SK-N-MC (cell line): ENCODE measurements around the gene ITGA11.

Experiments used
- EZH2 ChIP-seq: fragments of 200-600 bp; sonication (generic); IDR thresholded peaks from one replicate; pipeline ENCODE4 v1.6.1; 2017; ENCODE audit warnings: antibody characterized with exemption
- POLR2AphosphoS5 ChIP-seq: IDR thresholded peaks from 2 replicates; pipeline ENCODE4 v1.6.1; 2012; ENCODE audit warnings: mild to moderate bottlenecking, low read depth, low read length, borderline replicate concordance

DNA sequence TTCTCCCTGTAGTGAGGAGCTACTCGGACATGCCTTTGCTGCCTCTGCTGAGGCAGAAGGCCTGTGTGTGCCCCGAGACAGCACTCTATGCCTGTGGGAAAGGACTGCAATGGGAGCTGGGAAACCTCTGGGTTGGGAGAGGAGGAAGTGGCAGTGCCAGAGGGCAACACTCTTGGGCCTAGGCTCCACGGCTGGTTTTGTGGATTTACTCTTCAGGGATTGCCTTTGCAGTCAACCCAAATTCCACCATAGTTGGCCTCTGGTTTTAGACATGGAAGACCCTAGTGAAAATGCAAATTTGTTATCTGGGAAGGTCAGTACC is 46.8 kb downstream of the ITGA11 start:
- TF ChIP-seq POLR2AphosphoS5 (no peak), EZH2 (no peak)
